ENCODE measurements around the gene OPRD1.
"Not testable (repeated sequence)": the region's sequence is repeated elsewhere in the genome, so short reads cannot be mapped to it uniquely, and the experiment has no call there.

Gene OPRD1

DNA sequence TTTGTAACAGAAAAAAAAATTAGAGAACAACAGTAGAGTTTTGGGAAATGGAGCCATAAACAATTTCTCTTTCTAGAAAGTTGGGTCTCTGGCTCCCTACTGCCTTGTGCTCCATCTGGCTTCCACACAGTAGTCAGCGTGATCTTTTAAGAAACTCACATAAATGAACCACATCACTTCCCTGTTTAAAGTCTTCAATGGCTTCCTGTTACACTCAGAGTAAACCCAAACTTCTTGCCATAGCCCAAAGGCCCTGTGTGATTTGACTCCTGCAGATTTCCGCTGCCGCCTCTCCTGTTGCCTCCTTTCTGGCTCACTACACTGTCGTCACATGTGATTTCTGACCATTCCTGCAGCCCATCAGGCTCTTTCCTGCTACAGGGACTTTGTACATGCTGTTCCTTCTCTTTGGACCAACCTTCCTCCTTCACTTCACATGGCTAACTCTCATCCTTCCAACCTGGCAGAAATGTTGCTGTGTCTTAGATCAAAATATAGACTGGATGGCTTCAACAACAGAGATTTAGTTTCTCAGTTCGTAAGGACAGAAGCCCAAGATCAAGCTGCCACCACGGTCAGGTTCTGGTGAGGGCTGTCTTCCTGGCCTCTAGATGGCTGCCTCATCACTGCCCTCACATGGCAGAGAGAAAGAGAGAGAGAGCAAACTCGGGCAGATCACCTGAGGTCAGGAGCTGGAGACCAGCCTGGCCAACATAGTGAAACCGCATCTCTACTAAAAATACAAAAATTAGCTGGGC lies 34.0 kb downstream of the OPRD1 start:
- DNase-seq (ENCODE audit: low read depth, low spot score): no peak

DNA sequence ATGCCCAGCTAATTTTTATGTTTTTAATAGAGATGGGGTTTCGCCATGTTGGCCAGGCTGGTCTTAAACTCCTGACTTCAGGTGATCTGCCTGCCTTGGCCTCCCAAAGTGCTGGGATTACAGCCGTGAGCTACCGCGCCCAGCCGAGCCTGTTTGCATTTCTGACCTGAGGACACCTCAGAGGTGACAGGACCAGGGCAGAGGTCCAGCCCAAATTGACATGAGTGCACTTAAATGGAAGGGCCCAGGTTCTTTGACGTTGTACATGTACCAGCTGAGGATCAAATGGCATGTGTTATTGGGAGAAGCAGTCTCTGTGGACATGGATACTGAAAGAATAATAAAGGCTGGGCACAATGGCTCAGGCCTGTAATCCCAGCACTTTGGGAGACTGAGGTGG lies 35.2 kb downstream of the OPRD1 start:
- not testable (repeated sequence) for DNase-seq (ENCODE audit: low read depth, low spot score)

DNA sequence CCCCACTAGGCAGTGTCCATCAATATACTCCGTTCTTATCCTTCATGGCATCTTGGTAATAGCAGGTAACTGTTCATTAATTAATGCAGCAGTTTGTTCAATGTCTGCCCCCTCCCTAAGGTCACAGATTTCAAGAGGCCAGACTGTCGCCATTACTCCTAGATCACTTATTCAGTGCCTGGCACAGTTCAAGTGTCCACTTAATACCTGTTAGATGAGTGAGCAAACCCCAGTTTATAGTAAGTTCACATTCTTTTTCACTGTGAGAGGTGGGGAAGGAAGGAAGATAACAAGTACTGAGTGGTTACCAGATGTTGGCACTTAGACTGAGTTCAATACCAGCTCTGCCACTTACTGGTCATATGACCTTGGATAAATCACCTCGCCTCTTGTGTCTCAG lies 36.4 kb downstream of the OPRD1 start:
- no peak for DNase-seq (ENCODE audit: low read depth, low spot score)

DNA sequence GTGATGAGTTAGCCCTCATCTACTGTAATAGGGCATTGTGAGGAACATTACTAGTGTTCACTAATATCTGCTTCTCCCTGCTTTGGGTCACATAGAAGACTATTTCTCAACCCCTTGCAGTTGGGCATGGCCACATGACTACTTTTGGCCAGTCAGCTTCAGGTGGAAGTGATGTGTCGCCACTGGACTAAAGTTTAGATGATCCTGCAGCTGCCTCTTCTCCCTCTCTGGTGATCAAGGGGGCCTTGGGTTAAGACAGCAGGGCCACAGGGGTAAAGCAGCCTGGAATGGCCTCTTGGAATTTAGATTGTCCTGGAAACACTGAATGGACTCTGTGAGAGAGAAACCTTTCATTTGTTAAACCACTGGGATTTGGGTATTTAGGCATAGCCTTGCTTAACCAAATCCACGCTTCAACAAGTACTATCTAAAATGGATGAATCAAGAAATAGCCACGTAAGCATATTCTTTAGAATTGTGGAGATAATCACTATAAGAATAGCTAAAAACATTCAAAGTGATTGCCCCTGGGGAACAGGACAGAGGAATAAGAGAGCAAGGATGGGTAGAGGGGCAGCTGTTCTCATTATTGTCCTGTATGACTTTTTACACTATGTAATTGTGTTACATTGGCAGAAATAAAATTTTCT lies 41.2 kb downstream of the OPRD1 start:
- no peak for DNase-seq (ENCODE audit: low read depth, low spot score)

DNA sequence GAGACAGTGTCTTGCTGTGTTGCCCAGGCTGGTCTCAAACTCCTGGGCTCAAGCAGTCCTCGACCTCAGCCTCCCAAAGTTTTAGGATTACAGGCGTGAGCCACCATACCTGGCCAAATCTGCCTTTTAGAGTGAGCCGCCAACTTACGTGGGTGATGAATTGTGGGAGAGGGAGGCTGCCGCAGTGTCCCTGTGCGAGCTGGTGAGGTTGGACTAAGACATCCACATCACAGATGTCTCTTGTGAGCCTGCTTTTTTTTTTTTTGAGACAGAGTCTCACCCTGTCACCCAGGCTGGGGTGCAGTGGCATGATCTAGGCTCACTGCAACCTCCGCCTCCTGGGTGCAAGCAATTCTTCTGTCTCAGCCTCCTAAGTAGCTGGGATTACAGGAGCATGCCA lies 42.4 kb downstream of the OPRD1 start:
- DNase-seq (ENCODE audit: low read depth, low spot score): not testable (repeated sequence)

DNA sequence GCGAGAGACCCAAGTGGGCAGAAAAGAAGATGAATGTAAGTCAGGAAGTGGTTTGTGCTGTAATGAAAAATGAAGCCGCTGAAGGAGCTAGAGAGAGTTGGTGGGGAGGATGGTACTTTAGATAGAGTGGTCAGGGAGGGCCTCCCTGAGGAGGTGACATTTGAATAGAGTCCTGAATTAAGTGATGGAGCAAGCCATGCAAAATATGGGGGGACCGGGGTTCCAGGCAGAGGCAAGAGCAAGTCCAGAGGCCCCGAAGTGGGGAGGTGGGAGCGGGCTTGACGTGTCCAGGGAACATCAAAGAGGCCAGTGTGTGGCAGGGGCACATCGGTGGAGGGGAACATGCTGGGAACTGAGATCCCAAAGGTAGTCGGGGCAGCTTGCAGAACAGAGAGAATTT lies 43.1 kb downstream of the OPRD1 start:
- no peak for DNase-seq (ENCODE audit: low read depth, low spot score)

DNA sequence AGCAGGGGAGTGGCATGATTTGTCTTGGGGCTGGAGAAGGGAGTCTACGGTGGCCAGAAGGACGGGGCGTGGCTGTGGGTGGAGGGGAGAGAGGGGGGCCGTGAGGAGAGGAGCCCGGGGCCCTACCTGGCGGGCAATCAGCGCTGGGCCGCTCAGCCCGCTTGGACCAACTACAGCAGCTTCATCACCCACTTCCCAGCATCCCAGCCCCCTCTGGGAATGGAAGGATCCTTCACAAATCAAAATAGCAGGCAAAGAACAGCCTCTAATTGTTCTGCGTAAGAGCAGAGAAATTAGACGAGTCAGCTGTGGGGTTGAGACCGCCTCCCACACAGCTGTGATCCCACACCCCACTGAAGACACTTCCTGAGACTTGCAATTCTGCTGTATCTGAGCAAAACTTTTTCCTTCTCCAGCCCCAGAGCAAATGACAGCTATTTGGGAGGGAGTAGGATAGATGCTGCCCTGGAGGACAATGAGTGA lies 43.5 kb downstream of the OPRD1 start:
- DNase-seq (ENCODE audit: low read depth, low spot score): no peak

DNA sequence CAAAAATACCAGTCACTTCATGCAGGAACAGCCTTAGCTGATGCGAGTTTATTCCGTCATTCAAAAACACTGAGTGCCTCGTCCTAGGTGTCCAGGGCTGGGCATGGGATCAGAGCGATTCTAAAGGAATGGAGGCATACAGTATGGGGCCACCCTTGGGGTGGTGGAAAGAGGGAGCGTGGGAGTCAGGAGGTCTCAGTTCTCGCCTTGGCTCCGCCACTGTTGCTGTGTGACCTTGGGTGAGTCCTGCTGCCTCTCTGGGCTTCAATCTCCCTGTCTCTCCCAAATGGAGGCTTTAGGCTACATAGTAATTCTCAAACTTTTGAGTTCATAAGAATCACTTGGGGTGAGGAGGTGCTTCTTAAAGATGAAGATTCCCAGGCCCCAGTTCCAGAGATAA lies 44.0 kb downstream of the OPRD1 start:
- no peak for DNase-seq (ENCODE audit: low read depth, low spot score)

DNA sequence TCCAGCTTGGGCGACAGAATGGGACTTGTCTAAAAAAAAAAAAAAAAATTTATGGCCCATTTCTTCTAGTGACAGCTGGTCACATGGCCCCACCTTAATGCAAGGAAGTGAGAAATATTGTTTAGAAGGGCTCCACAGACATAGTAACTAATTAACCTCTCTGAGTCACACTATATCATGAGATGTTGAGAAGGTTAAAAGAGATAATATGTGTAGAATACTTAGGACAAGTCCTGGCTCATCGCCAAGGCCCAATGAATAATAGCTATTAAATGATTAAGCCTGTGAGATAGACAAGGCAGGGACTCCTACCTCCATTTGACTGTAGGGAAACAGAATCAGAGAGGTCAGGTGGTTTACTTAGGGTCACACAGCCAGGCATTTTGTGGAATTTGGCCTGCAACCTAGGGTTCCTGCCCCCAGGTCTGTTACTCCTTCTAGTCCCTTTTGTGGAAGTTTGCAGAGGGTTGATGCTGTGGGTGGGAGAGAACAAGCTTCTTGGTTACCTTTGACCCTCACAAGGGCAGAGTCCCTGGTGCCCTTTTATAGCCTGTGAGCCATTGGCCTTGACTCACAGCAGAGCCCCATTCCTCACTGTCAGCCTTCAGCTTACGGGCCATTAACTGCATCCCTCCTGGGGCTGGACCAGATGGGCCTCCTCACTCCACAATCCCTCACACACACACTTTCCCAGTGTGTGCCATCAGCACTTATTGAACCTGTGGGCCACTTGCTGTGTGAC lies 48.5 kb downstream of the OPRD1 start:
- DNase-seq (ENCODE audit: low read depth, low spot score): no peak

DNA sequence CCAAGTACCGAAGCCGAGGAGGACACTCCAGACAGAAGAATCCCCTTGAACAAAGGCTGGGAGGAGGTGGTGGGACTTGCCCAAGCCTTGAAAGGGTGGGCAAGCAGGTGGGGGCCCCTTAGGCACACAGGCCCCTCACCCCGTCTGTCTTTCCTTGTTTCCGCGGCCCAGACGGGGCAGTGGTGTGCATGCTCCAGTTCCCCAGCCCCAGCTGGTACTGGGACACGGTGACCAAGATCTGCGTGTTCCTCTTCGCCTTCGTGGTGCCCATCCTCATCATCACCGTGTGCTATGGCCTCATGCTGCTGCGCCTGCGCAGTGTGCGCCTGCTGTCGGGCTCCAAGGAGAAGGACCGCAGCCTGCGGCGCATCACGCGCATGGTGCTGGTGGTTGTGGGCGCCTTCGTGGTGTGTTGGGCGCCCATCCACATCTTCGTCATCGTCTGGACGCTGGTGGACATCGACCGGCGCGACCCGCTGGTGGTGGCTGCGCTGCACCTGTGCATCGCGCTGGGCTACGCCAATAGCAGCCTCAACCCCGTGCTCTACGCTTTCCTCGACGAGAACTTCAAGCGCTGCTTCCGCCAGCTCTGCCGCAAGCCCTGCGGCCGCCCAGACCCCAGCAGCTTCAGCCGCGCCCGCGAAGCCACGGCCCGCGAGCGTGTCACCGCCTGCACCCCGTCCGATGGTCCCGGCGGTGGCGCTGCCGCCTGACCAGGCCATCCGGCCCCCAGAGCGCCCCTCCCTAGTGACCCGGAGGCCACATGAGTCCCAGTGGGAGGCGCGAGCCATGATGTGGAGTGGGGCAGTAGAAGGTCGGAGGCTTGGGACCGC lies 50.8 kb downstream of the OPRD1 start:
- no peak for DNase-seq (ENCODE audit: low read depth, low spot score)

DNA sequence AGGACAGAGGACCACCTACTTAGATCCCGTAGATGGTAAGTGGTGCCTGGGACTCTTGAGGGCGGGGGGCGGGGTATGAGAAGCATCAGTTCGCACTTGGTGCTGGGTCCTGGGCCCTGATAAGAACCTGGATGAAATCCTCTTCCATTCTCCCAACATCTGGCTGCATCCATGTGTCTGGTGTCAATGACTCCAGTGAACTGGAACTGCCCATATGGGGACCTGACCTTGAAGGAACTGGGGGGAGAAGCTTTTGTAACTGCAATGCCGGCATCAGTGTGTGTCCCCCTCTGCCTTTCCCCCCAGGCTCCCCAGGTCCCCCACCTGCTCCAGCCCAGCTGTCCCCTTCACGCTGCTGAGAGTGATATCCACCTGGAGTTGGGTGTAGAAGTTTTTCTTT lies 52.7 kb downstream of the OPRD1 start:
- no peak for DNase-seq (ENCODE audit: low read depth, low spot score)

DNA sequence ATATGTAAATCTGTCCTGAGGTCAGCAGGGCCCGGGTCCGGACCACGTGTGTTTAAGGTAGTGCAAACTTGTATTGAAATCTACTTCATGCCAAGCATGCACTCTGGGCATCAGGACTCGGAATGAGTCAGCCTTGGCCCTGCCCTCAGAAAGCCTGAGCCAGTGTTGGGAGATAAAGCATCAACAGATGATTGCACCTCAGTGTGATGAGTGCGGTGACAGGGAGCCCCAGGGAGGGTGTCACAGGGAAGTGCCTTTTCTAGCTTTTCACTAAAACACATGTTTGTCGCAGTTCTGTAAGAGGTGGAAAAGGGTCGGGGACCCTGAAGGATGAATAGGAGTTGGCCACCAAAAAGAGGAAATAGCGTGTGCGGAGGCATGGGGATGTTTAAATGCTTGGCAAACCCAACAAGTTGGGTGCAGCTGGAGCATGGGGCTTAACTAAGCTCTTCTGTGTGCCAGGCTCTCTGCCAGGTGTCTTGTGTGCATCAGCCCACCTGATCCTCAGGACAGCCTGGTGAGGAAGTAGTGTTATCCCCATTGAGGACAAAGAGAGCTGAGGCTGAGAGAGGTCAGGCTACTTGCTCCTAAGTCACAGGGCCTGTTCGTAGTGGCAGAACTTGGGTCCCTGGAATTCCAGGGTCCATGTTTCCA lies 54.2 kb downstream of the OPRD1 start:
- no peak for DNase-seq (ENCODE audit: low read depth, low spot score)

DNA sequence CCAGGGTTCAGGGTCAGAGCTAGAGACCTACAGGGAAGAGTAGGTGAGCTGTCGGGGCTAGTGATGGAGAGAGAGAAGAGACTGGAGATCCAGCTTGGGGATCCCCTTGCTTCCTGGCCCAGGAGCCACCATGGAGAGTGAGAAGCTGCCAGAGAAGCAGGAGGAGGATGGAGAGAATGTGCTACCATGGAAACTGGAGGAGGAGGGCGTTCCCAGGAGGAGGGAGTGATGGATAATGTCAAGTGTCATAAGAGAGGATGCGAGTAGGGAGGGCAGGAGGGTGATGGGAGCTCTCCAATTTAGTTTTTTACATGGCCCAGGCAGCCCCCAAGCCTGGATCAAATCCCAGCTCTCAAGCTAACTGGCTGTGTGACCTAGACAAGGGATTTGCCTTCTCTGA lies 55.9 kb downstream of the OPRD1 start:
- DNase-seq (ENCODE audit: low read depth, low spot score): no peak

DNA sequence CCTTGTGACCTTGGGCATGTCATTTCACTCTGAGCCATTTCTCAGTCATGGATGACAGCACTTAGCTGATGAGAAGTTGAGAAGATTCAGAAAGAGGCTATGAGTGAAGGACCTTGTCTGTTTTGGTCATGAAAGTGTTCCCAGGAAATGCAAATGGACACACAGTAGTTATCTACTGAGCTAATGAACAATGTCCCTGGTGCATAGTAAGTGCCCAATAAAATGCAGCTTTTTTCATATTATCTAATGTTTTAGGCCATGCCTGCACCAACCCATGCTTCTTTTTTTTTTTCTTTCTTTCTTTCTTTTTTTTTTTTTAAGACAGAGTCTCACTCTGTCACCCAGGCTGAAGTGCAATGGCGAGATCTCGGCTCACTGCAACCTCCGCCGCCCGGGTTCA lies 58.0 kb downstream of the OPRD1 start:
- no peak for DNase-seq (ENCODE audit: low read depth, low spot score)

DNA sequence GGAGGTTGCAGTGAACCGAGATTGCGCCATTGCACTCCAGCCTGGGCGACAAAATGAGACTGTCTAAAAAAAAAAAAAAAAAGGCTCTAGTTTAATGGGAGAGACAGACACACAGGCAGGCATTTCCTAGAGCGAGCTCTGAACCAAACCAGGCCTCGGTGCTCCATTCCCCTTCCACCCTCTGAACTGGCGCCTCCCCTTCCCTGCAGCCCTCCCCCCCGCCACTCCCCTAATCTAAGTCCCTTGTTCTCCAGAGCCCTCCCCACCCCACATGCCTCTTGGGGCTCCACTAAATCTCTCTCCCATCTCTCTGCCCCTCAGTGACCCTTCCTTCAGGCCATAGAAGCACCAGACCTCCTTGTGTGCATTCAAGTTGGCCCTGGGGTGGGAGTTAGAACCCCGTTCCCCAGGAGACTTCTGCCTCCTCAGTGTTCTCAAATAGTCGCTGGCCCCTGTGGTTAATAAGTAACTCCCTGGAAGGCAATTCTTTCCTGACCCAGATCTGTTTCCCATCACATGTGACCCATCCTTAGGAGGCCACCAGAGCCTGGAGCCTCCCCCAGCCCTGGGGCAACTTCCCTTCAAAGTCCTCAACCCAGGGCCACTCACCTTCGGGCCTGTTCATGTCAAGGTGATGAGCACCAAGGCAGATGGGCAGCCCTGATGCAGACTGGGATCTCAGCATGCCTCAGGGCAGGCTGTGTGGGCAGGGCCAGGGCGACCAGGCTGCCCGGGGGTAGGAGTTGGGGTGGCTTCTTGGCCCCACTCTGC lies 59.8 kb downstream of the OPRD1 start:
- DNase-seq (ENCODE audit: low read depth, low spot score): no peak

DNA sequence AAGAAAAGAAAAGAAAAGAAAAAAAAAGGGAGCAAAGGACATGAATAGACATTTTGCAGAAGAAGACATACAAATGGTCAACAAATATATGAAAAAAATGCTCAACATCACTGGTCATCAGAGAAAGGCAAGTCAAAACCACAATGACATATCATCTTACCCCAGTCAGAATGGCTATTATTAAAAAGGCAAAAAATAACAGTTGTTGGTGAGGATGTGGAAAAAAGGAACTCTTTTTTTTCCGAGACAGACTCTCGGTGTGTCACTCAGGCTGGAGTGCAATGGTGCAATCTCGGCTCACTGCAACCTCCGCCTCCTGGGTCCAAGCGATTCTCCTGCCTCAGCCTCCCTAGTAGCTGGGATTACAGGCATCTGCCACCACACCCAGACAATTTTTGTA lies 63.2 kb downstream of the OPRD1 start:
- not testable (repeated sequence) for DNase-seq (ENCODE audit: low read depth, low spot score)

DNA sequence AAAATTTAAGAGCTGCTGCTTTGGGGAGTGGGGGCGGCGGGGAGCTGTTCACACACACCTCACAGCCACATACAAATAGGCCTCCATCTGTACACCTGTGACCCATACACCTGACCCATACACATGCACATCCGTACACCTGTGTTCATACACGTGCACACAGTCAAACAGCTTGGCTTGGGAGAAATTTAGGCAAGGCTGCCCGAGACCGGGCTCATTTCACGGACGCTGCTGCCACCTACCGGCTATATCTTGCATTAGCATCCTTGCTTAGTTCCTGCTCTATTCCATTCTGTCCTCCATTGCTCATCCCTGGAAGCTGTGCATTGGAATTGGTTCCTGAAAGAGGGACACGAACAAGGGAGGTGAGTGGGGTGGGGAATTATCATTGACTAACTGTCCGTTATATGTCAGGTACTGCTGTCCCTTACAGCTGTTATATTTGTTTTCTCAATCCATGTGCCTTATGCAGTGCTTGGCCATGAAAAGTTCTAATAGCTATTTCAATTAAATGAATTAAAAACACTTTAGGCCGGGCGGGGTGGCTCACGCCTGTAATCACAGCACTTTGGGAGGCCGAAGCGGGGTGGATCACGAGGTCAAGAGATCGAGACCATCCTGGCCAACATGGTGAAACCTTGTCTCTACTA lies 65.3 kb downstream of the OPRD1 start:
- peak; percentile 49 for DNase-seq (ENCODE audit: low read depth, low spot score)

DNA sequence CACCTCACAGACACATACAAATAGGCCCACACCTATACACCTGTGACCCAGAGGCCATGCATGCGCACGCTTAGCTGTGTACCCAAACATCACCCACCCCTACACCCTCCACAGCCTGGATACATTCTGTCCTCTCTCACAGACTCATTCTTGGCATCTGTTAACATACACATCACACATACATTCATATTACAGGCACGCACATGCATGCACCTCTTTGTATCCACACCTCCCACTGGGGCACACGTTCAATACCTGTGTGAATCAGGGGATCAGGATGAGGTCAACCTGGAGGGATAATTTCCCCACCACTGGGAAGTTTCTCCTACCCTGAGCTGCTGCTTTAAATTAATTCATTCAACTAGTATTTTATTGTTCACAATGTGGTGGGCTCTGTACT lies 66.8 kb downstream of the OPRD1 start:
- no peak for DNase-seq (ENCODE audit: low read depth, low spot score)

DNA sequence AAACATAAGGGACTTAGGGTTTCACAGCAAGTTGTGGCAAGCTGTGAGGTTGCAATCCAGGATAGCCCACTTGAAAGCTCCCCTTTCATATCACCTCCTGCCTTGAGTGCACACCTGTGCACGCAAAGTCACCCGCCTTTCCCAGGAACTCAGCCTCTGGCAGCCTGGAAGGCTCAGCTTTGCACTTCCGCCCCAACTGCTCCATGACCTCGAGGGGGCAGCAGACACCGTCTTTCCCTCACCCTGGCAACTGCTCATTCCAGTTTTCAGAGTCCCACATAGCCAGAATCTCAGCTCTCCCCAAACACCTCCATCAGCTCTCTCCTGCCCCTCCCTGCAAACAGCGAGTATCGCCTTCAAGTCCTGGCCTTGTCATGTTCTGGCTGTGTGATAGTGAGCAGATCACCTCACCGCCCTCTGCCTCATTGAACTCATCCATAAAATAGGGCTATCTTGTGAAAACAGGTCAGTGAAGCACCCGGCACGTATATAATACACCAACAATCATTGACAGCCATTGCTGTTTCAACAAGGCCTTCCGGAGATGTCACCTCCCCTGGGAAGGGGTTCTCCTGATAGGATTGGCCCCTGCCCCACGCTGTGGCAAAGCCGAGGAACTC lies 70.1 kb downstream of the OPRD1 start:
- peak; percentile 59 for DNase-seq (ENCODE audit: low read depth, low spot score)

DNA sequence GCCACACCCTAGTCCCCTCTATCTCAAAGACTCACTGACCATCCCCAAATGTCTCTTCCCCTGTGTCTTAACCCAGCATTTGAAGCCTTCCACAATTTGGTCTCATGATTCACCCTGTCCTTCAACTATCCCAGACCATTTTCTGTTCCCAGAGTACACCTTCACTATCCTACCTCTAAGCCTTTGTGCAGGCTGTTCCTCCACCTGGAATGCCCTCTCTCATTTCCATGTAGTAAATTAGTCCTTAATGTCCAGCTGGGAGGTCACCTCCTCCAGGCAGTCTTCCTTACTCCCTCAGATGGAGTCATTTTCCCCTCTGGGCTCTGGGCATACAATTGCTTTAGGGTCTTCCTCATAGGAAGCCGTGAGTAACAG lies 71.3 kb downstream of the OPRD1 start:
- no peak for DNase-seq (ENCODE audit: low read depth, low spot score)

All from activated naive CD8-positive, alpha-beta T cell treated with anti-CD3 and anti-CD28 coated beads, Interleukin-2, amount 50 U/mL, for 16 hours (primary cell).